Measurements from ENCODE around the gene GTPBP3. TPM values are rescaled to one million over a fixed set of nuclear protein-coding genes. Genes with fewer than 3 reads are reported as not detected.

Gene GTPBP3
- total RNA-seq, 1 donor from 2014 or later = 256 TPM

GRCh38 chr19:17303940-17304267 lies 33.4 kb upstream of the GTPBP3 start:
- Histone ChIP-seq H3K4me1 (peaks cover 2 to 22% of the 10 kb centered on the region in 2 donors), H3K4me3 (peak overlapping the region; percentile 73 to 88), H3K9me3 (no peaks in the 10 kb centered on the region), H3K27me3 (no peaks in the 10 kb centered on the region), H3K27ac (peak overlapping the region; percentile 45 to 81), H3K36me3 (peaks cover 0 to 3% of the 10 kb centered on the region in 2 donors)
- TF ChIP-seq CTCF (IDR thresholded peaks at IDR 0.05) = no peak
- intact Hi-C loops (cut with DNase I) = loop anchor here (2.0 to 5.0 kb wide), 3 partner anchors 31 to 57 kb away; partner anchors contain the start of genes ANO8, BABAM1 and NR2F6
- DNase-seq (ENCODE audit: low spot score in 2 of 2) = no peak

- Histone ChIP-seq H3K4me1 (peaks cover 2 to 22% of the 10 kb centered on the region in 2 donors), H3K9me3 (no peaks in the 10 kb centered on the region), H3K36me3 (no peaks in the 10 kb centered on the region), H3K27me3 (no peaks in the 10 kb centered on the region), H3K4me3 (peak overlapping the region in 1 of 2 donors; percentile 72), H3K27ac (peak overlapping the region; percentile 81 to 90)
- TF ChIP-seq CTCF (IDR thresholded peaks at IDR 0.05) = no peak
- intact Hi-C loops (cut with DNase I) = loop anchor here (1.0 to 5.0 kb wide), 4 partner anchors 12 to 57 kb away; partner anchors contain the start of genes ANO8, BABAM1 and NR2F6
- no peak for DNase-seq (ENCODE audit: low spot score in 2 of 2)
These were observed 32.8 kb upstream of the GTPBP3 start for GRCh38 chr19:17304386-17305215.

GRCh38 chr19:17305216-17305516 lies 32.2 kb upstream of the GTPBP3 start:
- peaks cover 2 to 25% of the 10 kb centered on the region in 2 donors for H3K4me1 ChIP-seq
- DNase-seq (ENCODE audit: low spot score in 2 of 2) = no peak
- H3K36me3 ChIP-seq = no peaks in the 10 kb centered on the region
- peak overlapping the region; percentile 66 to 72 for H3K4me3 ChIP-seq
- intact Hi-C loops (cut with DNase I) = loop anchor here (1.0 to 2.0 kb wide), 3 partner anchors 13 to 38 kb away; partner anchors contain the start of genes ANO8 and BABAM1
- H3K27me3 ChIP-seq = no peaks in the 10 kb centered on the region
- TF ChIP-seq CTCF (IDR thresholded peaks at IDR 0.05) = no peak
- peak overlapping the region; percentile 81 to 90 for H3K27ac ChIP-seq
- no peaks in the 10 kb centered on the region for H3K9me3 ChIP-seq

- Histone ChIP-seq H3K27me3 (no peaks in the 10 kb centered on the region), H3K4me1 (peaks cover 2 to 30% of the 10 kb centered on the region in 2 donors), H3K9me3 (no peaks in the 10 kb centered on the region), H3K36me3 (no peaks in the 10 kb centered on the region), H3K4me3 (peak within 1 kb of the TSS; percentile 66 to 72), H3K27ac (peak within 1 kb of the TSS; percentile 81 to 90)
- intact Hi-C loops (cut with DNase I) = loop anchor here (1.0 to 2.0 kb wide), 3 partner anchors 13 to 39 kb away; partner anchors contain the start of genes ANO8 and BABAM1
- peak; percentile 89 to 97 for DNase-seq (ENCODE audit: low spot score in 2 of 2)
- TF ChIP-seq CTCF (IDR thresholded peaks at IDR 0.05) = peak; percentile 79 to 91 (median 81)
These were observed 31.7 kb upstream of the GTPBP3 start, which contains the start of gene MRPL34 for GRCh38 chr19:17305517-17306284. Gene MRPL34, plus strand, starts transcription at chr19:17305872. Its CDS starts 21 bp downstream, at chr19:17305893.

GRCh38 chr19:17306285-17306714 lies 31.1 kb upstream of the GTPBP3 start:
- intact Hi-C loops (cut with DNase I) = no loop called here
- peaks cover 7 to 34% of the 10 kb centered on the region in 2 donors for H3K4me1 ChIP-seq
- peak overlapping the region; percentile 66 to 72 for H3K4me3 ChIP-seq
- DNase-seq (ENCODE audit: low spot score in 2 of 2) = no peak
- no peaks in the 10 kb centered on the region for H3K27me3 ChIP-seq
- H3K36me3 ChIP-seq = no peaks in the 10 kb centered on the region
- H3K27ac ChIP-seq = peak overlapping the region; percentile 81 to 90
- no peaks in the 10 kb centered on the region for H3K9me3 ChIP-seq
- no peak for TF ChIP-seq CTCF (IDR thresholded peaks at IDR 0.05)
